ENCODE measurements around the gene ACBD3. TPM values are rescaled to one million over a fixed set of nuclear protein-coding genes. Genes with fewer than 3 reads are reported as not detected.

The ACBD3 gene
- polyA plus RNA-seq, 3 donors: 58.6 to 60.4 (median 59.2) TPM

DNA sequence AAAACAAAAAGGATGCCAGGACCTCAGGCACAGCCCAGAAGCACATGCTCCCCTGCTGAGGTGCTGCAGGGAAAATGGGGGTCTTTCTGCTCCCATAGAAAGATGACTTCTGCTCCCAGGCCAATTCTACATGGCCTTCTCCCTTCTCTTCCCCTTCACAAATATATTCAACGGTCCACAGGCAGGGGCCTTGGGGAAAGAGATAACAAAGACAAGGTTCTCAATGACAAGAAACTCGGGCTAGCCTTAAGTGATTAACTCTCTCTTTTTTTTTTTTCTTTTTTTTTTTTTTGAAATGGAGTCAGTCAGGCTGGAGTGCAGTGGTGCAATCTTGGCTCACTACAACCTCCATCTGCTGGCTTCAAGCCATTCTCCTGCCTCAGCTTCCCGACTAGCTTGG lies 69.9 kb downstream of the ACBD3 start:
- DNase-seq (ENCODE audit: low read depth in 3 of 3, low spot score in 2 of 3): no peak

- no peak for DNase-seq (ENCODE audit: low read depth in 3 of 3, low spot score in 2 of 3)
Observed at GRCh38 chr1:226112626-226113025, 73.9 kb downstream of the ACBD3 start.

DNA sequence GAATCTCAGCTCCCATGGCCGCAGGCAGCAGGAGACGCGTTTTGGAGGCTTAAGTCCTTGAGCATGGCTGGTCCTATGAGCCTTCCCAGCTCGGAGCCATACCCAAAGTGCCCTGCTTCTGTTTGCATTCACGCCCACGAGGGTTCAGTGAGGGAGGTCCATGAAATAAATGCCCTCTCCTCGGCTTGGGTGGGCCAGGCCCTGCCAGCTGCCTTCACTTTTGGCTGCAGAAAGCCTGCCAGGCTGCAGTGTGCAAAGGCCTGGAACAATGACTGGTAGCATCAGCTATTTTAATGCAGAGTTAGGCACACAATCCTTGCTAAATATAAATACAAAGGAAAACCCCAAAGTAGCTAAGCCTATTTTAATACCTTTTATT lies 74.7 kb downstream of the ACBD3 start:
- no peak for DNase-seq (ENCODE audit: low read depth in 3 of 3, low spot score in 2 of 3)

DNA sequence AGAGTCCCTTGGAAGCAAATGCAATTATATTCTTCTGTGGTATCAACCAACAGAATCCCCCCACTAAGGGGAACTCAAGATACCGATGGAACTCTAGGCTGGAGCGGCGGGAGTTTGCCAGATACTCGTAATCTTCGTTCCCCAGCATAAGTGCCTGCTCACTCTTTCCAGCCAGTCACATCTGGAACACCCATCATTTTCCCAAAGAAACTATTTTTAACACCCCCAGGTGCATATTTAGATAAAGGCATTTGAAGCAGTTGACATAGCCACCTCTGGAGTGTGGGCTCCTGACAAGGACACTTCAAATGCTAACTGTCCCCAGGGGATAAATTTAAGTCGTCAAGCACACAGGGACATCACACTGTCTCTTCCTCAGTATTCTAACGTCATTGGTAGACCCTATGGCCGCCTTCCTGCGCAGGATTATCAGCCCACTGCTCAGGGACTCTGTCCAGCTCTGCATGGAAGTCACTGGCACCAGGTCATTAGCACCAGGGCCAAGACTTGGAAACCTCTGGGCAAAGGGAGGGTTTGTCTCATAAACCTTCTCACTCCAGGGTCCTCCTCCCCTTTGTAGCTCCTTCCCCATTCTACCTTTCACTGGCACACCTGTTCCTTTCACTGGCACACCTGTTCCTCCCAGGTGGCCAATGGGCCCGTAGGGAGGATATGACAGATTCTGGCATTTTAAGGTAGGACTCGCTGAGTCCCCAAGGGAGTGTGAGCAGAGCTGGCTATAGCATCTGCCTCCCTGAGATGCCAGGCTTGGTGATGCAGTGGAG lies 75.3 kb downstream of the ACBD3 start:
- DNase-seq (ENCODE audit: low read depth in 3 of 3, low spot score in 2 of 3): no peak

DNA sequence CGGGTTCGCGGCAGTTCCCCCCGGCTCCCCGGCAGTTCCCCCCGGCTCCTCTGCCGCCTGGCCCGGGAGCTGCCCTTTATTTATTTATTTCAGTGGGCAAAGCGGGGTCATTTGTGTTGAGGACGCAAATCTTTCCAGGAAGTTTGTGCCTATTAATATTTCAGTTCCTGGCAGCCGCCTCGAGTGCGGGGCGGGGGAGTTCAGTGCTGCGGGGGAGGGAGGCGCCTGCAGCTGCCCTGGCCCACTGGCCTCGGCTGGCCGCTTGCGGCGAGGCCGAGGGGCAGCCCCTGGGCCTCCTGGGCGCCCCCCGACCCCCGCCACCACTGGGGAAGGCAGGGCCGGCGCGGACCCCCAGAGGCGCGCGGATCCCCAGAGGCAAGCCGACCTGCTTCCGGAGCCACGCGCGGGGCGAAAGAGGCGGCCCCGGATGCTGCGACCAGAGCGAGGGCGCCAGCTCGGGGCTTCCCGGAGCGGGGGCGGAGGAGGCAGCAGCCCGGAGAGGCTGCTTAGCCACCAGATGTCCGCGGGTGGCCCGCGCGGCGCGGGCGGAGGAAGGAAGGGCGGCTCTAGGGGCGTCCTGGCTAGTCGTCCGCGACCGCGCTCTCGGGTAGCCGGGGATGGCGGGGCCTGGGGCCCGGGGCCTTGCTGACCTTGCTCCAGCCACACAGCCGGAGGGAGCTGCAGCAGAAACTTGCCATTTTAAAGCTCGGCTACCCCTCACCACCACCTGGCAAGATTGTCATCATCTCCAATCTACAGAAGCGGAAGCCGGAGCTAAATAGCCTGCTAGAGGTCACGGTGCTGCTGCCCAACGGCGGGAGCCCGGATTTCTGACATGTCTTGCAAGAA lies 76.1 kb downstream of the ACBD3 start:
- DNase-seq (ENCODE audit: low read depth in 3 of 3, low spot score in 2 of 3): peak in 1 of 3 donors; percentile 56

DNA sequence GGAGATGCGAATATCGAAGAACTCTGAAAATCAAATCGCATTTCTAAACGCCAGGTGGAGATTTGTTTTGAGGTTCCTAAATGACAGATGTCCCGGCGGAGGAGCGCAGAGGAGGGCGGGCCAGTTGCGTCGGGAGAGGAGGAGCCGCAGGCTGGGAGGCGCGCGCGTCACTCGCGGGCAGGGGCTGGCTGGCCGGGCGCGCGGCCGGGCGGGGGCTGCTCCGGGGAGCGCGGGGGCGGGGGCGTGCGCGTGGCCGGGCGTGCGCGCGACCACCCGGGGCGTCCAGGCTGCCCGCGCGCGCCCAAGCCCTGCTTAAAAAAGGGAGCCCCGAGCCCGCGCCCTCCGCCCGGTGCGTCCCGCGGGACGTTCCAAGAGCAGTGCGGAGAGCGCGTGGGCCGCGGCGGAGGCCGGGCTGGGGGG lies 76.7 kb downstream of the ACBD3 start:
- DNase-seq (ENCODE audit: low read depth in 3 of 3, low spot score in 2 of 3): peak in 1 of 3 donors; percentile 67

DNA sequence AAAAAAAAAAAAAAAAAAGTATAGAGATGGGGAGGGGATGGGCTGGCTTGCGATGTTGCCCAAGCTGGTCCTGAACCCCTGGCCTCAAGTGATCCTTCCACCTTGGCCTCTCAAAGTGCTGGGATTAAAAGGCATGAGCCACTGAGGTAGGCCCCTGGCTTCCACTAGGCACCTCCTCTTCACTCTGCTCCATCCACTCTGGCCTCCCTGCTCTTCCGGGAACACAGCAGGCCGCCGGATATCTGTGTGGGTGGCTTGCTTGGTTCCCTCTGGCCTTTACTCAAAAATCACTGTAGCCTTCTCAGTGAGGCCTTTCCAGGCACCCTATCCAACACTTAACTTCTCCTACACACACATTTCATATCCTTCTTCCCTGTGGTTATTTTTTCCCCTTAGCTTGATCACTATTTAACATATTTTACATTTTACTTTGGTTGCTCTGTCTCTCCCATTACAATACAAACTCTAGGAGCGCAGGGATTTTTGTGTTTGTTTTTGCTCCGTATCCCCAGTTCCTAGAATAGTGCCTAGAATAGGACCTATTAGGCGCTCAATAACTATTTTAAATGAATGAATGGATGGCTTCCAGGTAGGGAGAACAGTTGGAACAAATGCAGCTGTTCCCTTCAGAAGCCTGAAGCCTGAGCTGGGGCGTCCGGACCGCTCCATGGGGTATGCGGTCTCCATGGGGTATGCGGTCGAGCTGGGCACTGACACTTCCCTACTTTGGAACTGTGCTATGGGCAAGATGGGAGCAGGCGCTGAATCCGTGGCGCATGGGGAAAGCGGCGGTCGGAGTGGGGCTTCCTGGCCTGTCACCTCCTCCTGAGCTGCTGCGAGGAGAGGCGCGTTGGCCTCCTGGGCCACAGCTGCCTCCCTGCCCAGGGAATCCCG lies 77.4 kb downstream of the ACBD3 start:
- DNase-seq (ENCODE audit: low read depth in 3 of 3, low spot score in 2 of 3): no peak

GRCh38 chr1:226107471-226108460 lies 78.8 kb downstream of the ACBD3 start:
- DNase-seq (ENCODE audit: low read depth in 3 of 3, low spot score in 2 of 3): no peak

- no peak for DNase-seq (ENCODE audit: low read depth in 3 of 3, low spot score in 2 of 3)
Observed at GRCh38 chr1:226104671-226105121, 81.8 kb downstream of the ACBD3 start.

DNA sequence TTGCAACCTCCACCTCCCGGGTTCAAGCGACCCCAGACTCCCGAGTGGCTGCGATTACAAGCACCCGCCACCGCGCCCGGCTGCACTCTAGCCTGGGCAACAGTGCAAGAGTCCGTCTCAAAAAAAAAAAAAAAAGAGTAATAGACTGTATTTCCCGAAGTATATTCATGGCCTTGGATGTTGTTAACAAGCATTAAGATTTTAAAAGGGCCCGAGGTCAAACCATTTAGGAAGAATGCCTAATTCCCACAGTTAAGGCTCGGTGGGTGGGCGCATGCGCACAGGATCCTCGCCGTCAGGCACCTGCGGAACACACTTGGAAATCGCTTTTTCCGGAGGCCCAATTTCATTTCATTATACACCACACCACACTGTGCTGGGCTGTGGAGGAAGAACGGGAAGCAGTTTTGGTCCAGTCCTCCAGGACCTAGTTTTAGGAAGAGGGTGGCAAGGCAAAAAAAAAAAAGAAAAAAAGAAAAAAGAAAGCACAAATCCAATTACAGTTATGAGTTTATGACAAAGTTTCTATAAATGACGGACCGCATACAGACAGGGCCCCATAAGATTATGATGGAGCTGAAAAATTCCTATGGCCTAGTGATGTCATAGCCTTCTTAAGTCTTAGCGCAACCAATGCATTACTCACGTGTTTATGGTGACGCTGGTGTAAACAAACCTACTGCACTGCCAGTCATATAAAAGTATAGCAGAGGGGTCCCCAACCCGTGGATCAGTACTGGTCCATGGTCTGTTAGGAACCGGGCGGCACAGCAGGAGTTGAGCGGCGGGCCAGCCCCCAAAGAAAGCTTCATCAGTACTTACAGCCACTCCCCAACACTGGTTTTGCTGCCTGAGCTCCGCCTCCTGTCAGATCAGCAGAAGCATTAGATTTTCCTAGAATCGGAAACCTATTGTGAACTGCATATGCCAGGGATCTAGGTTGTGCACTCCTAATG lies 85.8 kb downstream of the ACBD3 start:
- no peak for DNase-seq (ENCODE audit: low read depth in 3 of 3, low spot score in 2 of 3)

GRCh38 chr1:226098870-226099835 lies 87.4 kb downstream of the ACBD3 start:
- DNase-seq (ENCODE audit: low read depth in 3 of 3, low spot score in 2 of 3): no peak

DNA sequence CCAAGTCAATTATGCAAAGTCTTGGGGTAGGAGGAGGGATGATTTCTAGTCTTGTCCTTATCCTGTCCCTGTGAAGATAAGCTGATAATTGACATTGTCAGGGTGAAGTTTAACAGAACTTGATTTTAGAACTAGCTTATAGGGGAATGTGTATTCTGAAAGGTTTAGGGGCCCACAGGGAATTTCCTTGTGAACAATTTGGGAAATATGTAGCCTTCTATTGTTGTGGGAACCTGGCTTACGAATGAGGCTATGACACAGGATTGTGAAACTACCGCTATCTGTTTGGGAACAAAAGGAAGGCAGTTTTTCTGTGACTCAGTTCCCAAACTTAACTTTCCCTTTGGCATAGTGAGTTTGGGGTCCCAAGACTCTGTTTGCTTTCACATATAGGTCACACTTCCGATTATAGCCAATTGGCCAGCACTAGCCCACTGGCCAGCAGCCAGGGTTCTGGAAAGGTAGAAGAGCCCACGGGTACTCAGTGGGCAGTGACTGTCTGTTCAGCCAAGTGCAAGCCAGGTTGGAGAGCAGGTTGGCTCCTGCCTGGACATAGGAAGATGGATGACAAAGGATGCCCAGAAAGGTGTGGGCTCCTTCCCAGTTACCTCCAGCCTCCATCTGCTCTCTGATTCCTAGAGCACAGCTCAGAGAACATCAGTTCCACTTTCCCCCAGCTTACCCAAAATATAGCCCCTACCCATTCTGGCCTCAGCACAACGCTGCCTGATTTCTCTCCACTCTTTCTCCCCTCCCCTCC lies 88.5 kb downstream of the ACBD3 start:
- DNase-seq (ENCODE audit: low read depth in 3 of 3, low spot score in 2 of 3): no peak

GRCh38 chr1:226095286-226095685 lies 91.3 kb downstream of the ACBD3 start:
- no peak for DNase-seq (ENCODE audit: low read depth in 3 of 3, low spot score in 2 of 3)
